ENCODE measurements around the gene MTR.

MTR gene

DNA sequence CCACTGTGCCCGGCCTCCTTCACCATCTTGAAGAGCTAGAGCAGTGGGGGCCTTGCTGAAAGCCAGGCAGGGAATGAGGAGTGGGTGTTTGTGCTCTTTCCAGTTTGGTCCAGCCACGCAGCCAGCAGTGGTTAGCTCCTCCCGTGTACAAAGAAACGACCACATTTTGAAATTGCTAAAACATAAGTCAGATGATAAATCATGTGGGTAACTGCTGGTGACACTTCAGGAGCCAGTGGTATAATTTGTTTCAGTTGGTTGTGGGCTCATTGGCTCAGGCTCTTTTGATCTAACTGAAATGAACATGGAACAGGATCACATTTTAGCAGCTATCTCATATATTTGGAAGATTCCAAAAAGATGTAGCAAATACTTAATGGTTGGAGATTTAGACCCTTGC is 87.6 kb downstream of the MTR start:
- H3K27ac ChIP-seq: no peak overlapping the region
- TF ChIP-seq, protein P1, sequence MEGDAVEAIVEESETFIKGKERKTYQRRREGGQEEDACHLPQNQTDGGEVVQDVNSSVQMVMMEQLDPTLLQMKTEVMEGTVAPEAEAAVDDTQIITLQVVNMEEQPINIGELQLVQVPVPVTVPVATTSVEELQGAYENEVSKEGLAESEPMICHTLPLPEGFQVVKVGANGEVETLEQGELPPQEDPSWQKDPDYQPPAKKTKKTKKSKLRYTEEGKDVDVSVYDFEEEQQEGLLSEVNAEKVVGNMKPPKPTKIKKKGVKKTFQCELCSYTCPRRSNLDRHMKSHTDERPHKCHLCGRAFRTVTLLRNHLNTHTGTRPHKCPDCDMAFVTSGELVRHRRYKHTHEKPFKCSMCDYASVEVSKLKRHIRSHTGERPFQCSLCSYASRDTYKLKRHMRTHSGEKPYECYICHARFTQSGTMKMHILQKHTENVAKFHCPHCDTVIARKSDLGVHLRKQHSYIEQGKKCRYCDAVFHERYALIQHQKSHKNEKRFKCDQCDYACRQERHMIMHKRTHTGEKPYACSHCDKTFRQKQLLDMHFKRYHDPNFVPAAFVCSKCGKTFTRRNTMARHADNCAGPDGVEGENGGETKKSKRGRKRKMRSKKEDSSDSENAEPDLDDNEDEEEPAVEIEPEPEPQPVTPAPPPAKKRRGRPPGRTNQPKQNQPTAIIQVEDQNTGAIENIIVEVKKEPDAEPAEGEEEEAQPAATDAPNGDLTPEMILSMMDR (IDR thresholded peaks at IDR 0.05): no peak
- no peak for TF ChIP-seq ZFX (IDR thresholded peaks at IDR 0.05; ENCODE audit: borderline replicate concordance)

DNA sequence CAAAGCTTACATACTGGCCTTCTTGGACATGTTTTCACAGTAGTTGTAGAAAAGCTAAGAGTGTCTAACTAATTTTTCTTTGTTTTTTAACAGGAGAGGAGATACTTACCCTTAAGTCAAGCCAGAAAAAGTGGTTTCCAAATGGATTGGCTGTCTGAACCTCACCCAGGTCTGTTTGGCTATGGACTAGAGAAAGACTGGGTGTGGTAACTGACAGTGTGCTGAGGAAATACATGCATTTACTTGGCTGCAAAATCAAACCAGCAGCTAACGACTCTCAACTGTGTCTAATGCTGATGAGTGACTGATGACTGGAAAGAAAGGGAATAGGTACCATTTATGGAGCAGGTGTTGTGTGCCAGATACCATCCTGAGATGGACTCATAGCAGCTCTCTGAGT is 91.1 kb downstream of the MTR start:
- H3K27ac ChIP-seq: no peak overlapping the region
- TF ChIP-seq ZFX (IDR thresholded peaks at IDR 0.05; ENCODE audit: borderline replicate concordance): no peak
- TF ChIP-seq, protein P1 (IDR thresholded peaks at IDR 0.05): no peak

DNA sequence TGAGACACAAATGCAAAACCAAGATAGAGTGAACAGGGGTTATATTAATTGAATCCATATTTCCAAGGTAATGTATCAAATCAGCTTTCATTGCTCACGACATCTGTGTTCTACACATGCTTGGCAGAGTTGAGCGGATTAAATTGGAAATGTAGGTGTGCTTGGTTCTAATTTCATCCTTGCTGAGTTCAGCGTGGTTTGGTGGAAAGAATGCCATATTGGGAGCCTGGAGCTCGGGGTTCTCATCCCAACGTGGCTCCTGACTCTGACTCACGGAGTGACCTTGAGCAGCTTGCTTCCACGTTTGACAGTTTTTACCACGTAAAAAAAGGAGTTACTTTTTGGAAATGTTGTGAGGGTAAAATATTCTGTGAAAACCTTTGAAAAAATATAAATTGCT is 92.0 kb downstream of the MTR start:
- TF ChIP-seq, protein P1 (IDR thresholded peaks at IDR 0.05): no peak
- no peak for TF ChIP-seq ZFX (IDR thresholded peaks at IDR 0.05; ENCODE audit: borderline replicate concordance)
- H3K27ac ChIP-seq: no peak overlapping the region

DNA sequence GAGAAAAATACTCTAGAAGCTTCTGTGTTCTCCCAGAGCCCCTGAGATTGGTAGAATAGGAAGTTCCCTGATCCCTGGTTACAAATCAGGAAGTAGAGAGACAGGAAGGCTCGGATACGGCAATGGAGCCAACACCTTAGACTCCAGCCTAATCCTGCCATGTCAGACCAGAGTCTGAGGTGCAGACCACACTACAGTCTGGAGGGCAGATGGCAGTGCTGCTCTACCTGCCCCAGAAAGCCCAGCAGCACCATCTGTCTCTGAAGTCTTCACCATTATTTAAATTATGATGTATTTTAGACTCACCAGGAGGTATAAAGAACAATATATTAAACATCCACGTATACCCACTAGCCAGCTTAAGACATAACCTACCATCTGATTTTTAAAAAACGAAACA is 93.0 kb downstream of the MTR start:
- H3K27ac ChIP-seq: no peak overlapping the region
- TF ChIP-seq, protein P1 (IDR thresholded peaks at IDR 0.05): no peak
- TF ChIP-seq ZFX (IDR thresholded peaks at IDR 0.05; ENCODE audit: borderline replicate concordance): no peak

DNA sequence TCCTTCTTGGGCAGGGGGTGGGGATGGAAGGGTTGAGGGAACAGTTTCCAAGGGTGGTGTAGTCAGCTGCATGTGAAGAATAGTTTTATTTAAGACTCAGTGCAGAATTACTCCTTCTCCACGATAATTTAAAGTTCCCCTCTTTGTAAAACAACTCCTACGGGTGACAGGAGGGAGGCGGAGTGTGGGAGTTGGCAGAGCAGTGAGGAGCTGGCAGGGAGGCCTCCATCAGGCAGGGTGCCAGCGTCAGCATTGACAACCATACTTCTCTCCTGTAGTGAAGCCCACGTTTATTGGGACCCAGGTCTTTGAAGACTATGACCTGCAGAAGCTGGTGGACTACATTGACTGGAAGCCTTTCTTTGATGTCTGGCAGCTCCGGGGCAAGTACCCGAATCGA is 93.8 kb downstream of the MTR start:
- no peak for TF ChIP-seq ZFX (IDR thresholded peaks at IDR 0.05; ENCODE audit: borderline replicate concordance)
- TF ChIP-seq, protein P1 (IDR thresholded peaks at IDR 0.05): no peak
- H3K27ac ChIP-seq: no peak overlapping the region

DNA sequence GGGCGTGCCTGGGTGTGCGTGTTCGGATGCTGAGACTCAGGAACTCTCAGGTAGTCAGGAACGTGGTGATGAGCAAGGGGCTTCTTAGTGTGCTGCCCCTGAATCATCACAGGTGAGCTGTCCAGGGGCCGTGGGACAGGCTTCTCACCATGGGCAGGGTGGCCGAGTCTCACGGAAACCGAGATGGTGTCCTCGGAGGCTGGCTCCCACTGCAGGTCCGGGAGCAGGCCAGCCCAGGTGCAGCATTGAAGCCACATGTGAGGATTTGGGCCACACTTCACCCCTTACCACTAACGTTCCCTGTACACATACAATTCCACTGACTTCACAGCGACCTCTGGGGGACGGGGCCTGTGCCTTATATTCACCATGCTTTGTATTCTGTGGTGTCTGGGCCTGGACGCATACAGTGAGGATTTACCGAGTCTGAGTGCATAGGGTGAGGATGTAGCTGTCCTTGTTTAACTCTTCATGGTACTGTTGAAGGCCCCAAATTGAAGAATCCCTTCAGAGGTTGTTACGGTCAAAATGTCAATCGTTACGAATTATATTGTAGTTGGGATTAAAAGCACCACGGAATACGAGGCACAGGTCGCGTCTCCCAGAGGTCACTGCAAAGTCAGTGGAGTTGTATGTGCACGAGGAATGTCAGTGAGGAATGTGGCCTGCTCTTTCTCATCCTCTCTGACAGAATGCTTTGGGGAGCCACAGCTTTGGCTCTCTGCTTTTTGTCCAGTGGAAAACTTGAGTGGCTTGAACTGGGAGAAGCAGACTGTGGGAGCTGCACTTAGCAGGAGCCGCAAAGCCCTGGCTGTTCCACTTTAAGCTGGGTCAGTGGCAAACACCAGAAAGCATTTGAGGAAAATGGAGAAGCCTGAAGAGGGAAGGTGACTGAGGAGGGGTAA is 95.3 kb downstream of the MTR start:
- TF ChIP-seq ZFX (IDR thresholded peaks at IDR 0.05; ENCODE audit: borderline replicate concordance): no peak
- TF ChIP-seq, protein P1 (IDR thresholded peaks at IDR 0.05): no peak
- no peak overlapping the region for H3K27ac ChIP-seq
